ENCODE data around the gene S100A11. TPM values are rescaled to one million over a fixed set of nuclear protein-coding genes. Genes with fewer than 3 reads are reported as not detected.

The S100A11 gene
- total RNA-seq, 1 experiment from 2014 or later: 474 TPM

GRCh38 chr1:151990856-151991198 is 46.0 kb downstream of the S100A11 start:
- H3K27me3 ChIP-seq (ENCODE audit: control insufficient read depth, insufficient read depth, low read length): no peaks in the 10 kb centered on the region
- peaks cover 18% of the 10 kb centered on the region; the same call in 1 of the 2 replicates for H3K36me3 ChIP-seq (ENCODE audit: control insufficient read depth, insufficient read depth, low read length)
- H3K27ac ChIP-seq (ENCODE audit: low read length): peak overlapping the region; percentile 99
- CTCF ChIA-PET: no interaction called here
- no peak for TF ChIP-seq POLR2AphosphoS5 (IDR thresholded peaks at IDR 0.05; ENCODE audit: low read depth, low read length)
- TF ChIP-seq, protein P1, sequence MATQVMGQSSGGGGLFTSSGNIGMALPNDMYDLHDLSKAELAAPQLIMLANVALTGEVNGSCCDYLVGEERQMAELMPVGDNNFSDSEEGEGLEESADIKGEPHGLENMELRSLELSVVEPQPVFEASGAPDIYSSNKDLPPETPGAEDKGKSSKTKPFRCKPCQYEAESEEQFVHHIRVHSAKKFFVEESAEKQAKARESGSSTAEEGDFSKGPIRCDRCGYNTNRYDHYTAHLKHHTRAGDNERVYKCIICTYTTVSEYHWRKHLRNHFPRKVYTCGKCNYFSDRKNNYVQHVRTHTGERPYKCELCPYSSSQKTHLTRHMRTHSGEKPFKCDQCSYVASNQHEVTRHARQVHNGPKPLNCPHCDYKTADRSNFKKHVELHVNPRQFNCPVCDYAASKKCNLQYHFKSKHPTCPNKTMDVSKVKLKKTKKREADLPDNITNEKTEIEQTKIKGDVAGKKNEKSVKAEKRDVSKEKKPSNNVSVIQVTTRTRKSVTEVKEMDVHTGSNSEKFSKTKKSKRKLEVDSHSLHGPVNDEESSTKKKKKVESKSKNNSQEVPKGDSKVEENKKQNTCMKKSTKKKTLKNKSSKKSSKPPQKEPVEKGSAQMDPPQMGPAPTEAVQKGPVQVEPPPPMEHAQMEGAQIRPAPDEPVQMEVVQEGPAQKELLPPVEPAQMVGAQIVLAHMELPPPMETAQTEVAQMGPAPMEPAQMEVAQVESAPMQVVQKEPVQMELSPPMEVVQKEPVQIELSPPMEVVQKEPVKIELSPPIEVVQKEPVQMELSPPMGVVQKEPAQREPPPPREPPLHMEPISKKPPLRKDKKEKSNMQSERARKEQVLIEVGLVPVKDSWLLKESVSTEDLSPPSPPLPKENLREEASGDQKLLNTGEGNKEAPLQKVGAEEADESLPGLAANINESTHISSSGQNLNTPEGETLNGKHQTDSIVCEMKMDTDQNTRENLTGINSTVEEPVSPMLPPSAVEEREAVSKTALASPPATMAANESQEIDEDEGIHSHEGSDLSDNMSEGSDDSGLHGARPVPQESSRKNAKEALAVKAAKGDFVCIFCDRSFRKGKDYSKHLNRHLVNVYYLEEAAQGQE (IDR thresholded peaks at IDR 0.05; ENCODE audit: insufficient read depth in 1 of 2, low read depth in 2 of 2, low read length in 1 of 2): no peak
- TF ChIP-seq, protein P2, sequence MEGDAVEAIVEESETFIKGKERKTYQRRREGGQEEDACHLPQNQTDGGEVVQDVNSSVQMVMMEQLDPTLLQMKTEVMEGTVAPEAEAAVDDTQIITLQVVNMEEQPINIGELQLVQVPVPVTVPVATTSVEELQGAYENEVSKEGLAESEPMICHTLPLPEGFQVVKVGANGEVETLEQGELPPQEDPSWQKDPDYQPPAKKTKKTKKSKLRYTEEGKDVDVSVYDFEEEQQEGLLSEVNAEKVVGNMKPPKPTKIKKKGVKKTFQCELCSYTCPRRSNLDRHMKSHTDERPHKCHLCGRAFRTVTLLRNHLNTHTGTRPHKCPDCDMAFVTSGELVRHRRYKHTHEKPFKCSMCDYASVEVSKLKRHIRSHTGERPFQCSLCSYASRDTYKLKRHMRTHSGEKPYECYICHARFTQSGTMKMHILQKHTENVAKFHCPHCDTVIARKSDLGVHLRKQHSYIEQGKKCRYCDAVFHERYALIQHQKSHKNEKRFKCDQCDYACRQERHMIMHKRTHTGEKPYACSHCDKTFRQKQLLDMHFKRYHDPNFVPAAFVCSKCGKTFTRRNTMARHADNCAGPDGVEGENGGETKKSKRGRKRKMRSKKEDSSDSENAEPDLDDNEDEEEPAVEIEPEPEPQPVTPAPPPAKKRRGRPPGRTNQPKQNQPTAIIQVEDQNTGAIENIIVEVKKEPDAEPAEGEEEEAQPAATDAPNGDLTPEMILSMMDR (IDR thresholded peaks at IDR 0.05): no peak
- TF ChIP-seq TCF7L2 (IDR thresholded peaks at IDR 0.05; ENCODE audit: low read depth, low read length): no peak
- TF ChIP-seq SIN3A (IDR thresholded peaks at IDR 0.05; ENCODE audit: borderline replicate concordance, insufficient read depth, low read depth, low read length): no peak
- peak overlapping the region; percentile 67 to 83 for H3K4me3 ChIP-seq (ENCODE audit: low read depth in 2 of 2, low read length in 2 of 2)
- peaks cover 61% of the 10 kb centered on the region for H3K4me1 ChIP-seq (ENCODE audit: control insufficient read depth, insufficient read depth, low read length)
- no peaks in the 10 kb centered on the region for H3K9me3 ChIP-seq (ENCODE audit: control insufficient read depth, insufficient read depth, low read depth, low read length)
- POLR2A ChIA-PET: no interaction called here
- in situ Hi-C loops (cut with HindIII; ENCODE audit: low pct_unique_long_range_greater_than_20kb, low sequenced_read_pairs): no loop called here
- BruUV-seq (replicated peaks): no TSS peak
- ATAC-seq (no peak), DNase-seq (ENCODE audit: low read depth, low spot score) (no peak)
- intact Hi-C loops (cut with micrococcal nuclease; ENCODE audit: unreplicated experiment): no loop called here

DNA sequence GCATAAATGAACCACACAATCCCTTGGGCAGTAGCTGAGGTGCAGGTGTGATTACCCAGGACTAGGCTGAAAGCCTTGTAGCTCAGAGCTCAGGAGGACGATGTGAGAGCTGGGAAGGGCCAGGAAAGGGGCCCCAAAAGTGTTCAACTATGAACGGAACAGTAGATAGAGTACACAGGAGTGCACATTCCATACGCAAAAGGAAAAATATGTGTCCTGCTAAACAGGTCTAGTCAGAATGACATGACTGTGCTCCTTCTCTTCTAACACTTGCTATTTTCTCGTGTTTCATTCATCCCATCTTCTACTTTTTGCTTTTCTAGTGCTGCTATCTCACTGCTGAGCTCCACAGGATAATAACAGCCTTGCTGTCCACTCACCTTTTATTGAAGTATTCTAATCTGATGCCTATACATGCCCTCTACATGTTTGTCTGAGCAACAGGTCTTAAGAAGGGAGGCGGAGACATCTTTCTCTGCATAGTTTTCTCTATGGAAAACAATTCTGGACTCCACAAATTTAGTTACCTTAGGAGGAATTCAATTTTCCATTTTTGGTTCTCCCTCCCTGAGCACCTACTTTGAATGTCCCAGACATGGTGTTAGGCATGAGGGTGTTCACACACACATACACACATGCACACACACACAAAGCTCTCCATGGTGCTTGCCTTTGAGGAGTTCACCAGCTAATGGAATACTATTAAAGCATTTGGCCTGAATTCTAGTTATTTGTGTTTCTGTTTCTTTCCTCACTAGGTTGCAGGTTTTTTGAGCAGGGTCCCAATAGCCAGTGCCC is 46.5 kb downstream of the S100A11 start:
- POLR2A ChIA-PET: interaction anchor here (0.6 kb wide), 2 partner anchors 54 to 170 kb away, joined by 3 read pairs; no protein-coding TSS in a partner anchor
- Histone ChIP-seq H3K4me3 (ENCODE audit: low read depth in 2 of 2, low read length in 2 of 2) (peak overlapping the region; percentile 67 to 83), H3K4me1 (ENCODE audit: control insufficient read depth, insufficient read depth, low read length) (peaks cover 61% of the 10 kb centered on the region), H3K36me3 (ENCODE audit: control insufficient read depth, insufficient read depth, low read length) (peaks cover 23% of the 10 kb centered on the region; the same call in 1 of the 2 replicates), H3K9me3 (ENCODE audit: control insufficient read depth, insufficient read depth, low read depth, low read length) (no peaks in the 10 kb centered on the region), H3K27me3 (ENCODE audit: control insufficient read depth, insufficient read depth, low read length) (no peaks in the 10 kb centered on the region), H3K27ac (ENCODE audit: low read length) (peak overlapping the region; percentile 99)
- ATAC-seq: no peak
- DNase-seq (ENCODE audit: low read depth, low spot score): no peak
- BruUV-seq (replicated peaks): no TSS peak
- intact Hi-C loops (cut with micrococcal nuclease; ENCODE audit: unreplicated experiment): no loop called here
- TF ChIP-seq POLR2AphosphoS5 (IDR thresholded peaks at IDR 0.05; ENCODE audit: low read depth, low read length): 0 out of 2 replicates have a peak, but pooled peaks have one; percentile 6
- TF ChIP-seq, protein P1 (IDR thresholded peaks at IDR 0.05; ENCODE audit: insufficient read depth in 1 of 2, low read depth in 2 of 2, low read length in 1 of 2): no peak
- no peak for TF ChIP-seq SIN3A (IDR thresholded peaks at IDR 0.05; ENCODE audit: borderline replicate concordance, insufficient read depth, low read depth, low read length)
- in situ Hi-C loops (cut with HindIII; ENCODE audit: low pct_unique_long_range_greater_than_20kb, low sequenced_read_pairs): no loop called here
- CTCF ChIA-PET: interaction anchor here (0.9 kb wide), 1 partner anchor 81 kb away, joined by 5 read pairs; no protein-coding TSS in a partner anchor
